Stimulated activated CD4-positive, alpha-beta T cell treated with anti-CD3 and anti-CD28 coated beads, Interleukin-2, amount 100 ng/mL, for 4 hours (primary cell): ENCODE measurements around the gene SLC5A6.

Experiments
- DNase-seq: peaks from one replicate; pipeline ENCODE4 v3.0.0-alpha.2; 2020; ENCODE audit warnings: low read depth

The SLC5A6 gene

DNA sequence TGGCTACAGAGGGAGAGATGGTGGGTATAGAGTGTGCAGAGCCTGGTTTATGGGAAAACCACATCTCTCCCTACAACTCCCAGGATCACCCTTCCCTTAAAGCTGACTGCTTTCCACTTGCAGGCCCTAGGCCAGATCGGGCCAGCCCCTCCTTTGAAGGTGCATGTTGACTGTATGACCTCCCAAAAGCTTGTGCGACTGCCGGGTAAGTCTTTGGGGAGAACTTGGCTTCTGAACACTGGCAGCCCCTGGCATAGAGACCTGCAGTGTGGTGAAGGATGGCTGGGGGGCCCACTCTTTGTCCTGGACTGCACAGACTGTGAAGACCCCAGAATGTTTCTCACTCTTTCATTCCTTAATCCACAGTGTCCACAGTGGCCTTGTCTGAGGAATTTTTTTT, 24.6 kb upstream of the SLC5A6 start:
- no peak for DNase-seq

DNA sequence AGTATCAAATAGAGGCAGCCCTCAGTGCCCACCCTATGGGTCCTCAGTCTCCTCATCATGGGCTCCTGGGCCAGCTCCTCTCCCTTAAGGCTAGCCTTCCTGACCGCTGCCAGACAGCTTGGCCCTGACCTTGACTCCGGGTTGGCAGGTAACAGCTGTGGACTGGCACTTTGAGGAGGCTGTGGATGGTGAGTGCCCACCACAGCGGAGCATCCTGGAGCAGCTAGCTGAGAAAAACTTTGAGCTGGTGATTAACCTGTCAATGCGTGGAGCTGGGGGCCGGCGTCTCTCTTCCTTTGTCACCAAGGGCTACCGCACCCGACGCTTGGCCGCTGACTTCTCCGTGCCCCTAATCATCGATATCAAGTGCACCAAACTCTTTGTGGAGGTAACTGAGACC, 24.1 kb upstream of the SLC5A6 start:
- no peak for DNase-seq

DNA sequence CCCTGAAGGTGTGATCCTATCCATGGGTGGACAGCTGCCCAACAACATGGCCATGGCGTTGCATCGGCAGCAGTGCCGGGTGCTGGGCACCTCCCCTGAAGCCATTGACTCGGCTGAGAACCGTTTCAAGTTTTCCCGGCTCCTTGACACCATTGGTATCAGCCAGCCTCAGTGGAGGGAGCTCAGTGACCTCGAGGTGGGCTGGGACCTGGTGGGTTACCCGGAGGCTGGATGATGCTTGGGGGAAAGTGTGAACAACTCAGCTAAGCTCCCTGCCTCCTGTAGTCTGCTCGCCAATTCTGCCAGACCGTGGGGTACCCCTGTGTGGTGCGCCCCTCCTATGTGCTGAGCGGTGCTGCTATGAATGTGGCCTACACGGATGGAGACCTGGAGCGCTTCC, 21.3 kb upstream of the SLC5A6 start:
- no peak for DNase-seq

DNA sequence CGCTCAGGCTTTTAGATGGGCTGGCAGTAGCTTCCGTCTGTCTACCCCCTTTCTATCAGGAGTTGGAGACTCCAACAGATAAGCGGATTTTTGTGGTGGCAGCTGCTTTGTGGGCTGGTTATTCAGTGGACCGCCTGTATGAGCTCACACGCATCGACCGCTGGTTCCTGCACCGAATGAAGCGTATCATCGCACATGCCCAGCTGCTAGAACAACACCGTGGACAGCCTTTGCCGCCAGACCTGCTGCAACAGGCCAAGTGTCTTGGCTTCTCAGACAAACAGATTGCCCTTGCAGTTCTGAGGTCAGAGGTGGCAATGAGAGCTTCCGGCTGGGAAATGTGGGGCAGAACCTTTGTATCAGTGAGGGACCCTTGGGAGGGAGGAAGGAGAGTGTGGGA, 19.9 kb upstream of the SLC5A6 start:
- DNase-seq, result no peak

DNA sequence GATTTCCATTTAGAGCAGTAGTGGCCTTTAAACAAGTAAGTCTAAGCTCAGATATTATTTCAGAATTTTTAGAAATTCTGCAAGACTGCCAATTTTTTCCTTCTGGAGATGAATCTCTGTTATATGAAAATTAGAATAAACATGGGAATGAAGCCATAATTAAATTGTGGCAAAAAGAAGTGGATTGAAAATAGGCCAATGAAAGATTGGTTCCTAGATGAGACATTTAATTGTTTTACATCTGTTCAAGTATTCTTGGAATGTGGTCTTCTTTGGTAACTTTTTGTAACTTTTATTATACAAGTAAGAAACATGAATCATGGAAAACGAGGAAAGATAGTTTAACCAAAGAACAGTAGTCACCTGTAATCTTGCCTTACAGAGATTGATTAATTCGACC, 15.4 kb upstream of the SLC5A6 start:
- no peak for DNase-seq

DNA sequence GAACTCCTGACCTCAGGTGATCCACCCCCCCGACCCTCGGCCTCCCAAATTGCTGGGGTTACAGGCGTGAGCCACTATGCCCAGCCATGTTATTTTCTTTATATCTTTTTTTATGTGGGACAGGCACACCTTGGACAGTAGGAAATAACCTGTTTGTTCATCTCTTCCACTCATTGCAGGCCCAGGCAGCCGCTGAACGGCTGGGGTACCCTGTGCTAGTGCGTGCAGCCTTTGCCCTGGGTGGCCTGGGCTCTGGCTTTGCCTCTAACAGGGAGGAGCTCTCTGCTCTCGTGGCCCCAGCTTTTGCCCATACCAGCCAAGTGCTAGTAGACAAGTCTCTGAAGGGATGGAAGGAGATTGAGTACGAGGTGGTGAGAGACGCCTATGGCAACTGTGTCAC, 13.5 kb upstream of the SLC5A6 start:
- DNase-seq, result no peak

DNA sequence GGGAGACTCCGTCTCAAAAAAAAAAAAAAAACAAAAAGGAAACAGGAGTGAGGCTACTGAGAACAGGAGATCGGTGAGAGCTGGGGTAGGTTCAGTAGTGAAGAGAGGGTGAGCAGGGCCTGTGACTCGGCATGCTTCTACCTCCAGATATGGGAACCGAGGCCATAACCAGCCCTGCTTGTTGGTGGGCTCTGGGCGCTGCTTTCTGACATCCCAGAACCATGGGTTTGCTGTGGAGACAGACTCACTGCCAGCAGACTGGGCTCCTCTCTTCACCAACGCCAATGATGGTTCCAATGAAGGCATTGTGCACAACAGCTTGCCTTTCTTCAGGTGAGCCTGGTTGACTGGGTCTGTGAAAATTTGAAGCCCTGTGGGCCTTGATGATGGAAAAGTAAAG, 11.3 kb upstream of the SLC5A6 start:
- no peak for DNase-seq

DNA sequence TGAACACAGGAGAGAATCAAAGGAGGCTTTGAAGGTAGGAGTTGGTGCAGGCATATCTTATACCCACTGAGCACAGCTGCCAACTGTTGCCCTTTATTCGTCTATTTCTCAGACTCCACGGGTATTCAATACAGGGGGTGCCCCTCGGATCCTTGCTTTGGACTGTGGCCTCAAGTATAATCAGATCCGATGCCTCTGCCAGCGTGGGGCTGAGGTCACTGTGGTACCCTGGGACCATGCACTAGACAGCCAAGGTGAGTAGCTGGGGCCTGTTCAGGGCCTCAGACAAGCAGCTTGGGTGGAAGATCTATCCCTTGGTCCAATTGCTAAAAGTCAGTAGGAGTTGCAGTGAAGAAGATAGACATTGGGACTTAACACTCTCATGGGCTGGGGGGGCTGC, 10.3 kb upstream of the SLC5A6 start:
- no peak for DNase-seq

DNA sequence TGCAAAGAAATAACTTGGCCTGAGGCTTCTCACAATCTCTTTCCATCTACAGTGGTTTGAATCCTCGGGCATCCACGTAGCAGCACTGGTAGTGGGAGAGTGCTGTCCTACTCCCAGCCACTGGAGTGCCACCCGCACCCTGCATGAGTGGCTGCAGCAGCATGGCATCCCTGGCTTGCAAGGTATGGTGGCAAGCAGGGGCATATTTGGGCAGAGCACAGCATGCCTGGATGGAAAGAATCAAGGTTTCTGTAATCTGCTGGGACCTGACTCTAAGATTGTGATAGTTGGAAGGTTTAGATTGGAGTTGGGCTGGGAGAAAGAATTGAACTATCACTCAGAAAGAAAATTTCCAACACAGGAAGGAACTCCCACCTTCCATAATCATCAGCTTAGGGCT, 9.1 kb upstream of the SLC5A6 start:
- DNase-seq, result no peak

DNA sequence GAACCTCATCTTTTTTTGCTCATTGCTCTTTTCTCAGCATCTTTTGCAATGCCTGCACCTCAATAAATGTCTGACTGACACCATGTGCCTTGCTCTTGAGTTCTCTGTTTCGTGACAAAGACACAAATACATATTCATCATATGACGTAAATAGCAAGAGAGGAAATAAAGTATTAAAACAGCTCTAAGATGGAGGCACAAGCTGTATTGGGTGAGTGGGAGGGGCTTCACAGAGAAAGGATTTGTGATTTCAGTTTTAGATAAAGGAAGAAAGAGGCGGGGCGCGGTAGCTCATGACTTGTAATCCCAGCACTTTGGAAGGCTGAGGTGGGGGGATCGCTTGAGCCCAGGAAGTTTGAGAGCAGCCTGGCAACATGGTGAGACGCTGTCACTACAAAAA, 8.0 kb upstream of the SLC5A6 start:
- no peak for DNase-seq

DNA sequence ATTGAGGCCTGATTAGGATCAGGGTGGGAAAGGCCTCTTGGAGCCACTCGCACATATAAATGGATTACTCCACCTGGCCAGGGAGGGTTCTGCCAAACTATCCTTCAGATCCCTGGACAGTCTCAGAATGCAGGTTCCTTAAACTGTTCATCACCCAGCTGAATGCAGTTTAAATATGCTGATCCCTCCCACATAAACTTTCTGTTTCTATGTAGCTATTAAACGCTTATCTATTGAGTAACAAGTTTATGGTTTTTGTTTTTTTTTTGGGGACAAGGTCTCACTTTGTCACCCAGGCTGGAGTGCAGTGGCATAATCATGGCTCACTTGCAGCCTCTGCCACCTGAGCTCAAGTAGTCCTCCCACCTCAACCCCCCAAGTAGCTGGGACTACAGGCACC, 7.0 kb upstream of the SLC5A6 start:
- DNase-seq, result no peak

DNA sequence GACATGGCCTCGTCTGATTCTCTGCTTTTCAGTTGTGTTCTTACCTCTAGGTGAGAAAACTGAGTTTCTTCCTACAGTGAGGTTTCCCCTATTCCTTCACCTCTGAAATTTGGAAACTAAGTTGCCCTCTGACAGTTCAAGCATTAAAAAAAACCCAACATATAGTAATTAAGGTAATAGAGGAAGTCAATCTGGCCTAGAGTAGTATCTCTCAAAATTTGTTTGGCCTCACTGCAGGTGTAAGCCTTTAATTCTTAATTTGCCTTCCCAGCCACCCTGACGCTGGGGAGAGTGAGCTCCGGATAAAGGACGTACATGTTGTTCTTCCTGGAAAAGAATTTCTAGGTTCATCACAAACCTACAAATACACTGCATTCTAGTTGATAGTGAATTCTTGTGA, 6.5 kb upstream of the SLC5A6 start:
- DNase-seq, result no peak

DNA sequence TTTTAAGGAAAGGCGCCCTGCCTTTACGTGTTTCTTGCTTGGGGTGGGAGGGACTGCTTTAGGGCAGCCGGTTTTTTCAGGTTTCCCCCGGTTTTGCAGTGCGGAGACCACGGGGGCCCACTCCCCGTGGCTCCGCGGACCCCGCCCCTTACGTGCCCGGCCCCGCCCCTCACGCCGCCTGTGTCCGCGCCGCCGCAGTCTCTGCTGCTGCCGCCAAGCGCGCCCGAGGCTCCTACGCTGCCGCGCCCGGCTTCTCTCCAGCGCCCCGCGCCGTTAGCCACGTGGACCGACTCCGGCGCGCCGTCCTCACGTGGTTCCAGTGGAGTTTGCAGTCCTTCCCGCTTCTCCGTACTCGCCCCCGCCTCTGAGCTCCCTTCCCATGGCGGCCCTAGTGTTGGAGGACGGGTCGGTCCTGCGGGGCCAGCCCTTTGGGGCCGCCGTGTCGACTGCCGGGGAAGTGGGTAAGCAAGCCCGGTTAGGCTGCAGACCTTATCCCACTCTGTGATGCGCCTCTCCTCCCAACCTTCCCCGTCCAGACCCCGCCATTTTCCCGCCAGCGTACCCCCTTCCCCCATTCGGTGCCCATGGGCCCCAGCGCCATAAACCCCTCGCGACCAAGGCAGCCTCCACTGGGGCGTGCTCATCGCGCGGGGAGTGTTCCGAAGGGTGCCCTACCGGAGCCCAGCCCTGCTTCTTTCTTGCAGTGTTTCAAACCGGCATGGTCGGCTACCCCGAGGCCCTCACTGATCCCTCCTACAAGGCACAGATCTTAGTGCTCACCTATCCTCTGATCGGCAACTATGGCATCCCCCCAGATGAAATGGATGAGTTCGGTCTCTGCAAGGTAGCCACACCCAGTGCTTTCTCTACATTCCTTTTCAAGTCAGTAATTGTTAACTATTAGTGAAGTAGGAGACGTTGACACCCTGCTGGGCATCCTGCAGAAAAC, 5.4 kb upstream of the SLC5A6 start, which contains the start of gene CAD:
Gene CAD (plus strand): TSS at position 197 of the 949 bp plus-strand sequence. CDS start 183 bp downstream, at position 380.
- peak; percentile 83 for DNase-seq

DNA sequence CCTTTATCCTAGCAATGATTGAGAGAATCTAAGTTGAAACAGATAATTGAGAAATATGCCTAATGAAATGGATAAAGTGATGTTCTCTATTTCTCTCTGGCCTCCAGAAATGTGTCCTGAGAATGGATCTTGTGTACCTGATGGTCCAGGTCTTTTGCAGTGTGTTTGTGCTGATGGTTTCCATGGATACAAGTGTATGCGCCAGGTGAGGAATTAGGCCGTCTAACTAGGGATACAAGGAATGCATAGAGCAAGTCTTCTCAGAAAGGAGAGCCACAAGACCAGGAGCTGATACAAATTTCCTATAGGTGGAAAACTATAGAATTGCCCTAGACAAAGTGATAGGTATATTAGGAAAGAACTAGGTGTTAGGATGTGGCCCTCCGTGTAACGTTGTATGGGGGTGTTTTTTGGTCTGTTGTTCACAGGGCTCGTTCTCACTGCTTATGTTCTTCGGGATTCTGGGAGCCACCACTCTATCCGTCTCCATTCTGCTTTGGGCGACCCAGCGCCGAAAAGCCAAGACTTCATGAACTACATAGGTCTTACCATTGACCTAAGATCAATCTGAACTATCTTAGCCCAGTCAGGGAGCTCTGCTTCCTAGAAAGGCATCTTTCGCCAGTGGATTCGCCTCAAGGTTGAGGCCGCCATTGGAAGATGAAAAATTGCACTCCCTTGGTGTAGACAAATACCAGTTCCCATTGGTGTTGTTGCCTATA, 4.5 kb upstream of the SLC5A6 start:
- DNase-seq, result no peak

DNA sequence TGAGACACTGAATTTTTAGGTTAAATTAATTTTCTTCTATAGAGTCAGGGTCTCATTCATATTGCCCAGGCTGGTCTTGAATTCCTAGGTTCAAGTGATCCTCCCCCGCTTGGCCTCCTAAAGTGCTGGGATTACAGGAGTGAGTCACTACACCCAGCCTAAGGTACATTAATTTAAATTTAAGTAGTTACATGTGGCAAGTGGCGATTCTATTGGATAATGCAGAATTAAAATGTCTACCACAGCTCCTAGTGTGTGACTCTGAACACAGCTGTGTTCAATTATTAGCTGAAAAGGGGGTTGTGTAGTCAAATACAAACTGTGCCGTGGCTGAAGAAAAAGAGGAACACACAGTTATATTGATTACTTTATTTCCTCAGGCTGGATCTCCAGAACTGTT, 2.9 kb upstream of the SLC5A6 start:
- DNase-seq, result no peak

DNA sequence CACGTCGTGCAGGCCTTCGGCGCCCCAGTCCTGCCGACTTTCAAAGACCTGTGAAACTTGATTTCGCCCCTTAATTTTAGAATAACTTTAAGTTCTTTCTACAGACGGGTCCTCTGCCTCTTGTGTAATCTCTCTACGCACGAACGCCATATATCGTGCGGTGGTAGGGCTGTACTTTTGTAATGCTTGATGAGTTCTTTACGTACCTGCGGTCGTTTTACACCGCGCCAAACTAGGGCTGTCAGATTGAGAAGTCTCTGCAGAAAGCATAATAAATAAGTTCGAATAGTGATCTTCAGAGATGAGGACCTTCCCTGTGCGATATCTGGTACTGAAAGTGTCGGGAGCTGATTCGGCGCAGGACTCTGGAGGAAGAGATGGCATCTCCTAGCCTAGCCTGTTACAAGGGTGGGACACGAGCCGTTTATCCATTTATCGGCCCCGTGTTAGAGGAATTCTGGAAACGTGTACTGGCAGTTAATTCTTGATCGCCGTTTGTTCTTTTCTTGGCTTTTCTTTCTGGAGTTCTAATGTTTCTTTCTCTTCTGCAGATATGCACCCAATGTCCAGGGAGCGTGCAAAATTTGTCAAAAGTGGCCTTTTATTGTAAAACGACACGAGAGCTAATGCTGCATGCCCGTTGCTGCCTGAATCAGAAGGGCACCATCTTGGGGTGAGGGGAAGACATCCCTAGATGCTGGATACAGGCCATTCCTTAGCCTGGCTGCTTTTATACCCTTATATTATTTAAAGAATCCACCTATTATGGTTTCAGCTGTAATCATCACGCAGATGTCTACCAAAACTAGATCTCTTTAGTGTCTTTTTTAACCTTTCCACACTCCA, 781 bp upstream of the SLC5A6 start:
- no peak for DNase-seq

DNA sequence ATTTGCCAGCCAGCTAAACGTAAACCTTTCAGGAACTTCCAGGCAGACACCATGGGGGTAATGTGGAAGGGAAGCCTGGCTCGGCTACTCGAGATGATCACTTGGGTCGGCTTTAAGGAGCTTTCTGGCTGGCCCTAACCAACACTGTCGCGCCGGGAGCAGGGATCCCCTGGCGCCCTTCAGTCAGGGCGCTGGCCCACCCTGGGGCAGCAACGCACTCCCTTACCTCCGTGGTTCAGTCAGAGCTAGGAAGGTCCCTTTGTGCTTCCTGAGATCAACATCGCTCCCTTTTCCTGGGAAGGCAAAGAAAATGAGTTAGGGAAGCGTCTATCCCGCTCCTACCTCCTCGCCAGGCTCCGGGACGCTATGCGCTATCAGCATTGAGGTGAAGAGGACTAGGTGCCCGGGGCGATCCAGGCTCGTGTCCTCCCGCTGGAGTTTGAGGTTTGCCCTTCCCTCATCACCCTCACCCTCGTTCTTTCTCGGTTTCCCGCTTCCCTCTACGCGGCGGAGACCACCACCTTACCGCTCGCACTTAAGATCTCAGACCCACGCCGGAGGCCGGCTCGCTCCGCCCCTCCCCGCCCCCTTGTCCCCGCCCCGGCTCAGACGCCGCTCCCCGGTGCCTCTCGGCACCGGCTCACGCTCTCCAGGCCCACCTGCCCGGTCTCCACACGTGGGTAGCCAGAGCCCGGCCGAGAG, 676 bp downstream of the SLC5A6 start:
- DNase-seq, result no peak

DNA sequence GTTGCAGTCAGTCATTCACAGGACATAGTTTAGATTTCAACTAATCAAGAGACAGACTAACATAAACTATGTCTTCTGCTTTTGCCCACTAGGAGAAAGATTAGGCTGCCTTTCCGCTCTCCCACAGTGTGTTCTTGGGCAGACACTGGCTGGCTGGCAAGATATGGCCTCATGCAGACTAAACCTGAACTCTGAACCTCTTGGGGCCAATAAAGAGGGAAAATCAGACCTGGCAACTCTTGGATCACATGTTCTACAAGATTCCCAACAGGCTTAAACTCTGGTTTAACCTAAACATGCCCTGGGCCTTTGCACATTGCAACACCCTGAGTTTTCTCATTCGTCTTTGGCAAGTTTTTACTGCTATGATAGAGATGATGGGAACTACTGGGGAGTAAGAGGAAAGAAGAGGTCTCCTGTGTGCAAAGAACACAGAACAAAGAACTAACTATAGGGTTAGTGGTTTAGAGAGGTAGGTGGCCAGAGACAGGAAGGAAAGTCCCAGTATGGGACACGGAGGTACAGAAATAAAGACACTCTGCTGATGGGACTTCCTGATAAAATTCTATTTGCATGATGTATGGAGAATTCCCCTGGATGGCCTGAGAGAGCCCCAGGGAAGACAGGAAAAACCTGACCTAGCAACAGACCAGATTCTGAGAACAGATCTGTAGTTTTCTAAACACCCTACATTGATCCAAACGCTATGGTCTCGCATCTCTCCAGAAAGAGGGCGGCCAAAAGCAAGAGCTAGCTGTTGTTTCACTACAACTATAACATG, 2.3 kb downstream of the SLC5A6 start:
- DNase-seq, result no peak

DNA sequence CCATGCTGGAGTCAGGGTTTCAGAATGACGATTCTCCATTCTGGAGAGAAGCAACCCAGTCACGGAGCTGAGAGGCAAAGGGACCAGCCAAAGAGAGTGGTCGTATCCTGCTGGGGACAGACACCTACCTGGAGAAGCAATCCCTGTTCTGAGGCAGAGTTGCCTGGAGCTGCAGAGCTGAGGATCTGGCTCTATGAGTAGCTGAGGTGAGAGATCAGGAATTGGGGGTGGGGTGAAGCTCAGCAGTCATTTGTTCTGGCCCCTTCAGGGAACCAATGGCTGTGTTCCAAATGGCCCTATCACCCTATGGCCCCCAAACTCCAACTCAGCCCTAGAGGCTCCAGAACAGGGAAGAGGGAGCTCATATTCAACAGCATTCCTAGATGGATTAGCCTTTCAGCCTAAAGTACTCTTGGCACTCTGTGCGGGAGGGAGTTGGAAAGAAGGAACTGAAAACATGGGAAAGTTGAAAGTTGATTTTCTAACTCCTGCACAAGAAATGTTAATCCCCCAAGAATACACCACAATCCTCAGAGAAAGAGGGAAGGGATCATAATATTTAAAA, 3.5 kb downstream of the SLC5A6 start:
- DNase-seq, result no peak

DNA sequence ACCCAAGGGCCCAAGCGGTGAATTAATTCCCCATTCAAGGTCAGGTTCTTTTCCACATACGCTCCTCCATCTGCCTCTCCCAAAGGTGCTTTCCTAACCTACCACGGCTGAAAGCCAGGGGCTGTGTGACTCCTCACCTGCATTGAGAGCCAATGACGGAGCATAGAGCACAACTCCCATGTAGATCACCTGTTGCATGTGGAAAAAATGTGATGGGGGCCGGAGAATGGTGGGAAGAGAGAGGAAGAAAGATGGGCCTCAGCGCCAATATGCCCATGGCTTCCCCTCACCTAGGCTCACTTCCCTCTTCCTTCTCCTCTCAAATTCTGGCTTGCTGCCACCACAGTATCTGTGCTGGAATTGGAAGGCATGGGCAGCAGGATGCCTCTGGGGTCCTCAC, 5.7 kb downstream of the SLC5A6 start:
- DNase-seq, result no peak

DNA sequence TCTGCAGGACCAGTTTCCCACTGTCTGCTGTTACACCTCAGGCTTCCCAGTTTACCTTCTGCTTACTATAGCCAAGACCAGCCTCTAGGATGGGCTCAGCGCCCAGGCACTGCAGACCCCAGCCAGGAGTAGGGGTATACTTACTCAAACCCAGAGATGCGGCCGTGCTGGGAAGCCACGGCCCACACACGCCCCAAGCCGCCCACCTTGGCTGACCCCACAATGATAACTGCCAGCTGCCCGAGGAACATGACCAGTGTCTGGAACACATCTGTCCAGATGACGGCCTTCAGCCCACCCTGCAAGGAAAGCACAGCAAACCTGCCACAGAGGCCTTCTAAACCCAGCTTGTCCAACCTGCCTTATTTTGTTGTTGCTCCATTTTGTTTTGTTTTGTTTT, 6.9 kb downstream of the SLC5A6 start:
- no peak for DNase-seq
